WI38 (cell line): ENCODE data around the gene EPHB6.

Source experiments
- H3K4me3 ChIP-seq: 2 replicates; pipeline ENCODE4 v1.5.1; 2011; ENCODE audit warnings: low read depth, mild to moderate bottlenecking, control low read depth, low read length
- CTCF ChIP-seq: IDR thresholded peaks from 2 replicates; pipeline ENCODE4 v1.5.1; 2012; ENCODE audit warnings: low read depth, mild to moderate bottlenecking, control low read depth, low read length

EPHB6 gene

GRCh38 chr7:142892951-142893350 is 38.1 kb downstream of the EPHB6 start:
- no peak for TF ChIP-seq CTCF
- no peak overlapping the region for H3K4me3 ChIP-seq

GRCh38 chr7:142894112-142894984 is 39.5 kb downstream of the EPHB6 start:
- no peak overlapping the region for H3K4me3 ChIP-seq
- no peak for TF ChIP-seq CTCF

DNA sequence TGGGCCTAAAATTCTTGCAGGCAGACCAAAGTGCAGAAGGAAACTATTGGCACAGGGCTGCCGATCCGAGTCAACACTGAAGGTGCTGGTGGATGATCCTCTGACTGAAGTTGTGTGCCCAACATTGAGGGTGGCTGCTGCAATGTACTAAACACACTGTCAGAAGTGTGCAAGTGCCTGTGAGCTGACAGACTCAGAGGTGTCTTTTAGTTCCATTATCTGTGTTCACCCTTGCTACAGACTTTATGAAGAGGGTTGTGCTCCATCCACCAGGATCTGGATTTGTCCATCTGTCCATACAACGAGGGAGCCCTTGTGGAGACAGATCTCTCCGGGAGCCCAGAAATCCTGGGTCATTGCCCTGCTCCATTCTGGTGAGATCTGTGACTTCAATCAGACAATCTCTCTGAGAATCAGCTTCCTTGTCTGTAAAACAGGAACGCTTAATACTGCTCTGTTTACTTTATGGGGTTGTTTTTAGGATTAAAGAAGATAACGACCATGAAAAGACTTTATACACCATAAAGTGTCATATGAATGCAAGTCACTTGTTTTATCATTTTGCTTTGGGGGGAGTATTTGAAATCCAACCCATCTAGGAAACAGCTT is 40.2 kb downstream of the EPHB6 start:
- TF ChIP-seq CTCF: no peak
- no peak overlapping the region for H3K4me3 ChIP-seq

DNA sequence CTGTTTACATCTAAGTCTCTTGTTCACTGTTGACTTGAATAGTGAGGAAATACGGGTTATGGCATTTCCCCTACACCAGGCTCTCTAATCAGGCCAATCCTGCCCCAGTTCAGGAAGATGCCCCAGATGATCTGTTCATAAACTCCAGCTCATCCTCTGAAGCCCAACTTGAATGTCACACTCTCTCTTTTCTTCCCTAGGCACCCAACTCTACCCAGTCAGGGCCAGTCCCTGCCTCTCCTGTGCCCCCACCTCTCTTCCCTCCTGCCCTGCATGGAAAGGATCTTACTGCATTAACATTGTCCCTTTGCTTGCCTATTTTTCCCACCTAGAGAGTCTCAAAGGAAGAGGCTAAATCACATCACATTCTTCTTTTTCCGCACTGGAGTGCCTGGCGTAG is 41.3 kb downstream of the EPHB6 start:
- H3K4me3 ChIP-seq: no peak overlapping the region
- no peak for TF ChIP-seq CTCF

DNA sequence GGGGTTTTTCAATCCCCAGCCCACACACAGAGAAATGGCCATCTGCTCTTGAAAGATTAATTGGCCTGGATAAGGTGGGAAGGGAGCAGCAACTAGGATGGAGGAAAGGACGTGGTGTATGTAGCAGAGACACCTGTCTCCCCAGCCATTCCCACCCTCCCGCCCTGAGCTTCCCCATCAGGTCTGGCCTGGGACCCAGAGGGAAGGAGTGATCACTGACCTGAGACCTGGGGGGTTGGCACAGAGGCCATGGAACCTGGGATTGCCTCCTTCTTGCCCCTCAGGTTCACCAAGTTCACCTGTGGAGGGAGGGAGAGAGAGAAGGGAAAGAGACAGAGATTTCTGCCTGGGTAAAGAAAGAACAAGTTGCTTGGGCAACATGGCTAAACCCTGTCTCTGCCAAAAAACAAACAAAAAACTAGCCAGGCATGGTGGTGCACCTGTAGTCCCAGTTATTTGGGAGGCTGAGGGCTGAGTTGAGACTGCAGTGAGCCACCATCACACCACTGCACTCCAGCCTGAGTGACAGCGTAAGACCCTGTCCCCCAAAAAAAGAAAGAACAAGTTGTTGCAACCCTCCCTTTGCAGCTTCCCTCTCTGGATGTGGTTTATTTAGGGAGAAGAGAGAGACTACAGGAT is 42.0 kb downstream of the EPHB6 start:
- H3K4me3 ChIP-seq: no peak overlapping the region
- no peak for TF ChIP-seq CTCF

DNA sequence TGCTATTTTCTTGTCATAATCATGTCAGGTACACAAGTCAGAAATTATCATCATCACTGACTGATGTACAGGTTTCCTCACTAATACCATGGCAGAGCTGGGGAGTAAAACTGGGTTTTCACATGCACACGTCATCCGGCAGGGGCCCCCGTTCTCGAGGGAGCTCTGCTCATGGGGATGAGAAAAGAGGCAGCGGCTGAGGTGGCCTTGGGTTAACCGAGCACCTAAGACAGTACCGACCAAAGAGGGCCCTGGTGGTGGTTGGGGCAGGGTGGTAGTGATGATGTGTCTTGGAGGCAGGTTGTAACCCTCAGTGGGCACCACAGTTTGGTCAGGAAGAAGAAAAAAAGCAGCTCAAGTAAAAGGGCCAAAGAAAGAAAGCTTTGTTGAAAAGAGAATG is 42.8 kb downstream of the EPHB6 start:
- H3K4me3 ChIP-seq: no peak overlapping the region
- no peak for TF ChIP-seq CTCF
